SU-DHL-6 (cell line): Measurements from ENCODE around the gene VDR.

ENCODE experiments used
- CTCF ChIP-seq: fragments of 200-600 bp; sonication (generic); IDR thresholded peaks from one replicate; pipeline ENCODE4 v1.5.1; 2017; ENCODE audit warnings: antibody characterized with exemption, mild to moderate bottlenecking, low read length, moderate library complexity; ENCODE audit not compliant: insufficient read depth, poor library complexity, severe bottlenecking
- EZH2phosphoT487 ChIP-seq: fragments of 200-600 bp; sonication (generic), shearing (Covaris generic); conservative IDR thresholded peaks from 2 replicates; pipeline ENCODE4 v1.6.1; 2018; ENCODE audit warnings: mild to moderate bottlenecking, antibody characterized with exemption, low read length, moderate library complexity, mixed read lengths

- TF ChIP-seq CTCF (no peak), EZH2phosphoT487 (no peak)
Observed at GRCh38 chr12:47832263-47832933, 72.4 kb downstream of the VDR start.
